Neutrophil (primary cell): ENCODE data around the gene CNST.

Experiments used
- H3K27ac ChIP-seq: fragments of 200-600 bp; sonication (generic); 2 replicates; pipeline ENCODE4 v1.5.1; 2016; ENCODE audit warnings: mild to moderate bottlenecking, moderate library complexity
- H3K27me3 ChIP-seq: fragments of 200-600 bp; sonication (generic); 2 replicates; pipeline ENCODE4 v1.6.0; 2016; ENCODE audit warnings: mild to moderate bottlenecking
- H3K36me3 ChIP-seq: fragments of 200-600 bp; sonication (generic); 2 replicates; pipeline ENCODE4 v1.5.1; 2017
- H3K4me1 ChIP-seq, 2 experiments: fragments of 200-600 bp in 1 of 2; sonication (generic) in 1 of 2; 1 replicate in 1 of 2; 2 replicates in 1 of 2; pipeline versions ENCODE4 v1.5.1 to v1.6.1; 2013 to 2016; ENCODE audit warnings: low read depth in 1 of 2, low read length in 1 of 2, mild to moderate bottlenecking in 1 of 2, moderate library complexity in 1 of 2; ENCODE audit not compliant: control insufficient read depth in 1 of 2, insufficient read depth in 1 of 2
- H3K4me3 ChIP-seq, 2 experiments: fragments of 200-600 bp in 1 of 2; sonication (generic) in 1 of 2; 1 replicate in 1 of 2; 2 replicates in 1 of 2; pipeline ENCODE4 v1.5.1; 2013 to 2016; ENCODE audit warnings: low read depth in 1 of 2, low read length in 1 of 2, mild to moderate bottlenecking in 1 of 2, moderate library complexity in 1 of 2
- H3K9me3 ChIP-seq: fragments of 200-600 bp; sonication (generic); 2 replicates; pipeline ENCODE4 v1.5.1; 2016
- CTCF ChIP-seq: fragments of 200-600 bp; sonication (generic); IDR thresholded peaks from 2 replicates; pipeline ENCODE4 v1.5.1; 2016; ENCODE audit warnings: antibody characterized with exemption

The CNST gene

GRCh38 chr1:246669659-246670058 lies 103.4 kb downstream of the CNST start:
- no peak overlapping the region for H3K4me3 ChIP-seq
- H3K9me3 ChIP-seq, result no peaks in the 10 kb centered on the region
- H3K4me1 ChIP-seq, result peaks cover 0 to 3% of the 10 kb centered on the region in 2 experiments
- TF ChIP-seq CTCF, result no peak
- H3K36me3 ChIP-seq, result peaks cover 14% of the 10 kb centered on the region
- H3K27me3 ChIP-seq, result no peaks in the 10 kb centered on the region
- H3K27ac ChIP-seq, result no peak overlapping the region

- Histone ChIP-seq H3K9me3 (no peaks in the 10 kb centered on the region), H3K4me3 (no peak overlapping the region), H3K4me1 (no peaks in the 10 kb centered on the region), H3K27ac (no peak overlapping the region), H3K36me3 (peaks cover 1% of the 10 kb centered on the region), H3K27me3 (no peaks in the 10 kb centered on the region)
- no peak for TF ChIP-seq CTCF
Observed at GRCh38 chr1:246674049-246674448, 107.8 kb downstream of the CNST start.

- H3K4me1 ChIP-seq, result no peaks in the 10 kb centered on the region
- no peak overlapping the region for H3K27ac ChIP-seq
- no peaks in the 10 kb centered on the region for H3K9me3 ChIP-seq
- no peak for TF ChIP-seq CTCF
- no peaks in the 10 kb centered on the region for H3K36me3 ChIP-seq
- H3K27me3 ChIP-seq, result no peaks in the 10 kb centered on the region
- H3K4me3 ChIP-seq, result no peak overlapping the region
Observed at GRCh38 chr1:246677842-246678241, 111.6 kb downstream of the CNST start.

- no peaks in the 10 kb centered on the region for H3K9me3 ChIP-seq
- H3K27ac ChIP-seq, result no peak overlapping the region
- H3K4me1 ChIP-seq, result no peaks in the 10 kb centered on the region
- no peak for TF ChIP-seq CTCF
- H3K27me3 ChIP-seq, result no peaks in the 10 kb centered on the region
- H3K4me3 ChIP-seq, result no peak overlapping the region
- no peaks in the 10 kb centered on the region for H3K36me3 ChIP-seq
Observed at GRCh38 chr1:246678816-246679793, 112.8 kb downstream of the CNST start.

- no peak for TF ChIP-seq CTCF
- no peak overlapping the region for H3K27ac ChIP-seq
- no peaks in the 10 kb centered on the region for H3K4me1 ChIP-seq
- H3K36me3 ChIP-seq, result no peaks in the 10 kb centered on the region
- no peaks in the 10 kb centered on the region for H3K9me3 ChIP-seq
- H3K27me3 ChIP-seq, result no peaks in the 10 kb centered on the region
- no peak overlapping the region for H3K4me3 ChIP-seq
Observed at GRCh38 chr1:246679794-246680177, 113.5 kb downstream of the CNST start.
